ENCODE measurements around the gene GPATCH1.

Gene GPATCH1

DNA sequence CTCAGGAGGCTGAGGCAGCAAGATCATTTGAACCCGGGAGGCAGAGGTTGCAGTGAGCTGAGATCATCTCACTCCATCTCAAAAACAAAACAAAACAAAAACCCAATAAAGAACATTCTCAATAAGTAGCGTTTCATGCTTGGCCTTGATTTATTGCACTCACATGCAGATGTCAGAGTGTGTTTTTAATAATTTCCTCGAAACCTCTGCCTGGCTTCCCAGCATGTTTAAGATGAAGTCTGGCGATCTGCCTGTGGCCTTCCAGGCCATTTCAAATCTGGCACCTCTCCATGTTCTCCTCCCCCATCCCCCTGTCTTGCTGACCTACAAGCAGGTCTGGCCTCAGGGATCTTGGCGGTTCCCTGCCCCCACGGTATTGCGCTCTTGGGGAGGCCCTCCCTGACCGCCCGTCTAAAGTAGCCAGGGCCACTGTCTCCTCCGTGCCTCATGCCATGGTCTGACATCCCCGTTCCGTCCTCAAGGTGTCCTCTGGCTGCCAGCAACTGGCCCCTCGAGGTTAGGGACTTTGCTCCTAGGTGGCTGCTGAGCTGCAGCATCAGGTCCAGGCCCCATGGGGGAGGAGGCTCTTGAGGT, 52.6 kb downstream of the GPATCH1 start:
- TF ChIP-seq MYC (IDR thresholded peaks at IDR 0.05; ENCODE audit: low read depth, low read length): no peak
- TF ChIP-seq POLR2A (IDR thresholded peaks at IDR 0.05; ENCODE audit: extremely low read depth, insufficient read length): no peak
- TF ChIP-seq, protein P1, sequence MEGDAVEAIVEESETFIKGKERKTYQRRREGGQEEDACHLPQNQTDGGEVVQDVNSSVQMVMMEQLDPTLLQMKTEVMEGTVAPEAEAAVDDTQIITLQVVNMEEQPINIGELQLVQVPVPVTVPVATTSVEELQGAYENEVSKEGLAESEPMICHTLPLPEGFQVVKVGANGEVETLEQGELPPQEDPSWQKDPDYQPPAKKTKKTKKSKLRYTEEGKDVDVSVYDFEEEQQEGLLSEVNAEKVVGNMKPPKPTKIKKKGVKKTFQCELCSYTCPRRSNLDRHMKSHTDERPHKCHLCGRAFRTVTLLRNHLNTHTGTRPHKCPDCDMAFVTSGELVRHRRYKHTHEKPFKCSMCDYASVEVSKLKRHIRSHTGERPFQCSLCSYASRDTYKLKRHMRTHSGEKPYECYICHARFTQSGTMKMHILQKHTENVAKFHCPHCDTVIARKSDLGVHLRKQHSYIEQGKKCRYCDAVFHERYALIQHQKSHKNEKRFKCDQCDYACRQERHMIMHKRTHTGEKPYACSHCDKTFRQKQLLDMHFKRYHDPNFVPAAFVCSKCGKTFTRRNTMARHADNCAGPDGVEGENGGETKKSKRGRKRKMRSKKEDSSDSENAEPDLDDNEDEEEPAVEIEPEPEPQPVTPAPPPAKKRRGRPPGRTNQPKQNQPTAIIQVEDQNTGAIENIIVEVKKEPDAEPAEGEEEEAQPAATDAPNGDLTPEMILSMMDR (IDR thresholded peaks at IDR 0.05; ENCODE audit: low read depth, low read length): no peak
- no peak for DNase-seq (ENCODE audit: low read depth)
- no peak overlapping the region for H3K4me3 ChIP-seq (ENCODE audit: low read depth, low read length)

DNA sequence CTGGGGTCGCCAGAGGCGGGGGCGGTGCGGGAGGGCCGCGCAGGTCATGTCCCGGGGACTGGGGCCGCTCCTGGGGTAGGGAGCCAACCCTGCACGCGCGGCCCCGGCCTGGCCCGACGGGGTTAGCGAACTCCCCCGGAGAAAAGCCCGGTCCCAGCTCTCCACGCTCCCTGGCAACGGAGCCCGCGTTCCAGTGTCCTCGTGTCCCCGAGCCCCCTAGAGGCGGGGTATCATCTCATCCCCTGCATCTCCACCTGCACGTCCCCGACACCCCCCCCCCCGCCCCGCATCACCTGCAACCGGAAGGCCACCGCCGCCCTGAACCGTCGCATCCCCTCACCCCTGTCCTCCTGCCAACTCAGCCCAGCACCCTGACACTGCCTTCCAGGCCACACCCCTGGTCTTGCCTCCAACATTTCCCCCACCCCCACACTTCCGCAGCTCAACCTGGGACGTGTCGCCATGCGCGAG, 53.6 kb downstream of the GPATCH1 start:
- TF ChIP-seq, protein P2, sequence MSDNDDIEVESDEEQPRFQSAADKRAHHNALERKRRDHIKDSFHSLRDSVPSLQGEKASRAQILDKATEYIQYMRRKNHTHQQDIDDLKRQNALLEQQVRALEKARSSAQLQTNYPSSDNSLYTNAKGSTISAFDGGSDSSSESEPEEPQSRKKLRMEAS (IDR thresholded peaks at IDR 0.05; ENCODE audit: low read depth, low read length): no peak
- TF ChIP-seq POLR2A (IDR thresholded peaks at IDR 0.05; ENCODE audit: extremely low read depth, insufficient read length): no peak
- TF ChIP-seq, protein P1 (IDR thresholded peaks at IDR 0.05; ENCODE audit: low read depth, low read length): no peak
- TF ChIP-seq MYC (IDR thresholded peaks at IDR 0.05; ENCODE audit: low read depth, low read length): no peak
- no peak overlapping the region for H3K4me3 ChIP-seq (ENCODE audit: low read depth, low read length)
- DNase-seq (ENCODE audit: low read depth): no peak

DNA sequence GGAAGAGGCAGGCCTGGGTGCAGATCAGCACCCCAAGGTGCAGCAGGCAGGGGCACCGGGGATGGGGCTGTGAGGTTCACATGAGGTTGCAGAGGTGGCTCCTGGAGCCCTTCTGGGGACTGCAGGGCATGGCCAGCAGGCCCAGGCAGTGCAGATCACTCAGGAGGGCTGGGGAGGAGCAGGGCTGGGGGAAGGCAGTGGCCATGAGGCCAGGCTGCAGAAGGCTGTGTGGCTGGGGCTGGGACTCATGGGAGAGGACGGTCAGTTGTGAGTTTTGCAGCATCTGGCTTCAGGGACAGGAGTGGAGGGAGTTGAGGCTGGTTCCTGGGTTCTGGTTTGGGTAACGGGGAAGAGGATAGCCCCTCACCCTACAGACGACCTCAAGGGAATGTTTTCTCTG, 58.2 kb downstream of the GPATCH1 start:
- no peak overlapping the region for H3K4me3 ChIP-seq (ENCODE audit: low read depth, low read length)
- no peak for DNase-seq (ENCODE audit: low read depth)
- TF ChIP-seq MYC (IDR thresholded peaks at IDR 0.05; ENCODE audit: low read depth, low read length) (no peak), POLR2A (IDR thresholded peaks at IDR 0.05; ENCODE audit: extremely low read depth, insufficient read length) (no peak)
- TF ChIP-seq, protein P2 (IDR thresholded peaks at IDR 0.05; ENCODE audit: low read depth, low read length): no peak
- TF ChIP-seq, protein P1 (IDR thresholded peaks at IDR 0.05; ENCODE audit: low read depth, low read length): no peak

DNA sequence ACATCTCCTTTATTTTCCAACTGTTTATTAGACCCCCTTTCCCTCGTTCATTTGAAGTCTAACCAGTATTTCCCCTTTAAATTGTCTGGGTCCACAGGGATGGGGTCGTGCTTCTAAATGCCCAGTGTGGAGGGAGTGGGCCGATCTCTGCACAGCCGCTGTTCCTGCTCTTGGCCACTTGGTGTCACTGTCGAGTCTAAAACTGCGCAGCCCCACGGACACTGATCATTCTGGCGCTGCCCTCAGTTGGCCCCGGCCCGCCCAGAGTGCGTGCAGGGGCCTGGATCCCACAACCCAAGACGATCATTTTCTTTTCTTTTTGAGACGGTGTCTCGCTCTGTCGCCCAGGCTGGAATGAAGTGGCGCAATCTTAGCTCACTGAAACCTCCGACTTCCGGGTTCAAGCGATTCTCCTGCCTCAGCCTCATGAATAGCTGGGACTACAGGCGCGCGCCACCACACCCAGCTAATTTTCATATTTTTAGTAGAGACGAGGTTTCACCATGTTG, 63.0 kb downstream of the GPATCH1 start:
- no peak overlapping the region for H3K4me3 ChIP-seq (ENCODE audit: low read depth, low read length)
- peak; percentile 70 for DNase-seq (ENCODE audit: low read depth)
- TF ChIP-seq, protein P1 (IDR thresholded peaks at IDR 0.05; ENCODE audit: low read depth, low read length): peak; percentile 77
- TF ChIP-seq POLR2A (IDR thresholded peaks at IDR 0.05; ENCODE audit: extremely low read depth, insufficient read length) (no peak), MYC (IDR thresholded peaks at IDR 0.05; ENCODE audit: low read depth, low read length) (no peak)
- TF ChIP-seq, protein P2 (IDR thresholded peaks at IDR 0.05; ENCODE audit: low read depth, low read length): no peak

DNA sequence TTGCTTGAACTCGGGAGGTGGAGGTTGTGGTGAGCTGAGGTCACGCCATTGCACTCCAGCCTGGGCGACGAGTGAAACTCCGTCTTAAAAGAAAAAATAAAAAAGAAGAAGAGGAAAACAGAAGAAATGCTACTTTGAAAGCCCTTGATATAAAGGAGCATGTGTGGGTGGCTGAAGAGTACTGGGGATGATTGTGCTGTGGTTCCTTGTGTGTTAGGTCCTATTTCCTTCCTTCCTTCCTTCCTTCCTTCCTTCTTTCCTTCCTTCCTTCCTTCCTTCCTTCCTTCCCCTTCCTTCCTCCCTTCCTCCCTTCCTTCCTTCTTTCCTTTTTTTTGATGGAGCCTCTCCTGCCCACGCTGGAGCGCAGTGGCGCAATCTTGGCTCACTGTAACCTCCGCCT, 65.2 kb downstream of the GPATCH1 start:
- no peak for DNase-seq (ENCODE audit: low read depth)
- no peak overlapping the region for H3K4me3 ChIP-seq (ENCODE audit: low read depth, low read length)
- TF ChIP-seq, protein P1 (IDR thresholded peaks at IDR 0.05; ENCODE audit: low read depth, low read length): no peak

DNA sequence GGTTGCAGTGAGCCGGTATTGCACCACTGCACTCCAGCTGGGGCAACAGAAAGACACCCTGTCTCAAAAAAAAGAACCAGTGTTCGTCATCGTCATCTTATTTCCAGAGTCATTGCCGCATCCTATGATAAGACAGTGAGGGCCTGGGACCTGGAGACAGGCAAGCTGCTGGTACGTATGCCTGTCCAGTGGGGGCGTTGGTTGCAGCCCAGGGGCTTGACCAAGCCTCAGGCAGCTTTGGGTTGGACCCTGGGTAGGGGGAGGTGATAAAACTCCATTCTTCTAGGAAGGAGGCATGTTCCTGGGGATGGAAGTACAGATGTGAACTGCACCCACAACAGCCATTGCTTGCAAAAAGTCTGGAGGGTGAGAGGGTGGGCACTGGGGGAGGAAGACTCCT, 66.6 kb downstream of the GPATCH1 start:
- no peak for DNase-seq (ENCODE audit: low read depth)
- no peak overlapping the region for H3K4me3 ChIP-seq (ENCODE audit: low read depth, low read length)
- TF ChIP-seq, protein P2 (IDR thresholded peaks at IDR 0.05; ENCODE audit: low read depth, low read length): no peak
- TF ChIP-seq POLR2A (IDR thresholded peaks at IDR 0.05; ENCODE audit: extremely low read depth, insufficient read length): no peak
- no peak for TF ChIP-seq MYC (IDR thresholded peaks at IDR 0.05; ENCODE audit: low read depth, low read length)
- TF ChIP-seq, protein P1 (IDR thresholded peaks at IDR 0.05; ENCODE audit: low read depth, low read length): no peak

All from NB4 (cell line).